Thyroid gland (tissue), 4 donors: ENCODE measurements around the gene ZSWIM6.

ENCODE experiments used
- CTCF ChIP-seq, 6 experiments: fragments of 200-600 bp in 3 of 6; fragments of 450-650 bp in 3 of 6; sonication (generic) in 3 of 6; IDR thresholded peaks; one replicate each; pipeline ENCODE4 v1.5.1; 2016 to 2019; ENCODE audit warnings: antibody characterized with exemption in 6 of 6, mild to moderate bottlenecking in 2 of 6, inconsistent platforms in 1 of 6, moderate library complexity in 1 of 6
- POLR2A ChIP-seq, 2 donors: fragments of 450-650 bp; IDR thresholded peaks; one replicate each; pipeline ENCODE4 v1.6.1; 2017; ENCODE audit warnings: antibody characterized with exemption in 2 of 2, mild to moderate bottlenecking in 2 of 2, moderate library complexity in 1 of 2

- no peak for TF ChIP-seq CTCF (IDR thresholded peaks at IDR 0.05)
- no peak for TF ChIP-seq POLR2A (IDR thresholded peaks at IDR 0.05)
Observed at GRCh38 chr5:61307611-61308010, 24.4 kb upstream of the ZSWIM6 start.
